Measurements from ENCODE around the gene RPP25L.
"Not testable (repeated sequence)": the region's sequence is repeated elsewhere in the genome, so short reads cannot be mapped to it uniquely, and the experiment has no call there.

RPP25L gene

DNA sequence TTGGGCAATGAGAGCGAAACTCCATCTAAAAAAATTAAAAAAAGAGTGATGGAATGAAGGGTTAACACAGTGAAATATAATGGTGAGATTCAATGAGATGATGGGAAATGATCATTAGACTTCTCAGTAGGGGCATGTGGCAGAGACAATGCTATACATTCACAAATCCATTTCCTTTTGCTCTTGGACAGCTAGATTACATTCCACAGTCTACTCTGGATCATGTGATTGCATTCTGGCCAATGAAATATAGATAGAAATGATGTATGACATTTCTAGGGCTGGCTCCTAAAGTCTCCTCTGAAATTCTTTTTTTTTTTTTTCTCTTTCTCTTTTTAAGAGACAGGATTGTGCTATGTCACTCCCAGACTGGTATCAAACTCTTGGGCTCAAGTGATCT is 30.8 kb upstream of the RPP25L start:
- no peak overlapping the region for H3K9ac ChIP-seq (ENCODE audit: low read length)
- H3K79me2 ChIP-seq (ENCODE audit: control insufficient read depth, insufficient read depth, low read length, poor library complexity) = peaks cover 11% of the 10 kb centered on the region
- no peak overlapping the region for H4K8ac ChIP-seq (ENCODE audit: low read depth, low read length)
- H2BK12ac ChIP-seq (ENCODE audit: low read length) = no peak overlapping the region
- H3K23ac ChIP-seq (ENCODE audit: low read length) = no peak overlapping the region
- H3K18ac ChIP-seq (ENCODE audit: low read length) = no peak overlapping the region
- peaks cover 27% of the 10 kb centered on the region in 2 experiments for H3K4me1 ChIP-seq (ENCODE audit: control insufficient read depth in 1 of 2, insufficient read depth in 2 of 2, low read length in 2 of 2)
- H3K27ac ChIP-seq (ENCODE audit: low read depth, low read length) = no peak overlapping the region
- no peaks in the 10 kb centered on the region for H3K36me3 ChIP-seq (ENCODE audit: control insufficient read depth in 1 of 2, insufficient read depth in 2 of 2, low read length in 2 of 2)
- H3K4ac ChIP-seq (ENCODE audit: low read depth, low read length) = no peak overlapping the region
- no peak overlapping the region for H2AFZ ChIP-seq (ENCODE audit: insufficient read depth, low read length, poor library complexity)
- H3K9me3 ChIP-seq (ENCODE audit: insufficient read depth, low read depth, low read length) = no peaks in the 10 kb centered on the region
- peak in 1 of 2 donors; percentile 24 for DNase-seq
- H3K4me2 ChIP-seq (ENCODE audit: low read length) = no peak overlapping the region
- H2AK5ac ChIP-seq (ENCODE audit: low read length) = no peak overlapping the region
- H2BK5ac ChIP-seq (ENCODE audit: low read depth, low read length, poor library complexity) = no peak overlapping the region
- WGBS (ENCODE audit: extremely low coverage, insufficient coverage, insufficient read length) = no CpG with 5 or more reads among the region's 1 CpG
- H3K14ac ChIP-seq (ENCODE audit: low read length) = no peak overlapping the region
- H3K79me1 ChIP-seq (ENCODE audit: low read length) = peaks cover 14% of the 10 kb centered on the region
- H3K4me3 ChIP-seq (ENCODE audit: low read depth, low read length) = no peak overlapping the region
- H4K91ac ChIP-seq (ENCODE audit: low read depth, low read length) = no peak overlapping the region
- no peak overlapping the region for H4K12ac ChIP-seq (ENCODE audit: low read depth, low read length)
- no peak overlapping the region for H2BK120ac ChIP-seq (ENCODE audit: insufficient read depth, low read length, poor library complexity)
- H3K27me3 ChIP-seq (ENCODE audit: insufficient read depth, low read length) = no peaks in the 10 kb centered on the region

- H3K14ac ChIP-seq (ENCODE audit: low read length); H3K79me1 ChIP-seq (ENCODE audit: low read length); H3K18ac ChIP-seq (ENCODE audit: low read length); H3K79me2 ChIP-seq (ENCODE audit: control insufficient read depth, insufficient read depth, low read length, poor library complexity); DNase-seq; H3K9ac ChIP-seq (ENCODE audit: low read length); H3K23ac ChIP-seq (ENCODE audit: low read length); H2AFZ ChIP-seq (ENCODE audit: insufficient read depth, low read length, poor library complexity); H2BK120ac ChIP-seq (ENCODE audit: insufficient read depth, low read length, poor library complexity); H3K9me3 ChIP-seq (ENCODE audit: insufficient read depth, low read depth, low read length); H3K36me3 ChIP-seq (ENCODE audit: control insufficient read depth in 1 of 2, insufficient read depth in 2 of 2, low read length in 2 of 2); H4K8ac ChIP-seq (ENCODE audit: low read depth, low read length); H3K4ac ChIP-seq (ENCODE audit: low read depth, low read length); H3K4me3 ChIP-seq (ENCODE audit: low read depth, low read length); H3K27me3 ChIP-seq (ENCODE audit: insufficient read depth, low read length); H2AK5ac ChIP-seq (ENCODE audit: low read length); H3K4me2 ChIP-seq (ENCODE audit: low read length); H2BK5ac ChIP-seq (ENCODE audit: low read depth, low read length, poor library complexity); H4K12ac ChIP-seq (ENCODE audit: low read depth, low read length); H2BK12ac ChIP-seq (ENCODE audit: low read length); H4K91ac ChIP-seq (ENCODE audit: low read depth, low read length); H3K27ac ChIP-seq (ENCODE audit: low read depth, low read length): not testable (repeated sequence)
- WGBS (ENCODE audit: extremely low coverage, insufficient coverage, insufficient read length) = no CpG with 5 or more reads among the region's 8 CpGs
- peaks cover 10 to 16% of the 10 kb centered on the region in 2 experiments for H3K4me1 ChIP-seq (ENCODE audit: control insufficient read depth in 1 of 2, insufficient read depth in 2 of 2, low read length in 2 of 2)
These were observed 27.4 kb upstream of the RPP25L start for GRCh38 chr9:34639322-34639721.

DNA sequence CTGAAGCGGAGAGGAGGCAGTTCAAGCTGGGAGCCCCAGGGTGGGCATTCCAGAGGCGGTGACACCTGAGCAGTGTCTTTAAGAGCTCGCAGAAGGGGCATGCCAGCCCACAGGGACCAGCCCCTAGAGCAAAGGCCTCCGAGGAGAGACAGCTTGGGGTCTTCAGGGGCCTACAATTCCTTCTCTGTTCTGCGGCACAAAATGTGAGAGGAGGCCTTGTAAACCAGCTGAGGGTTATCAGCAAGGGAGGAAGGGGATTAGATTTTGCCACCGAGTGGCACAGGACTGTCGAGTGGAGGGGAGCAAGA is 26.2 kb upstream of the RPP25L start:
- Histone ChIP-seq H2BK5ac (ENCODE audit: low read depth, low read length, poor library complexity) (peak overlapping the region; percentile 6), H3K4me1 (ENCODE audit: control insufficient read depth in 1 of 2, insufficient read depth in 2 of 2, low read length in 2 of 2) (peaks cover 10 to 15% of the 10 kb centered on the region in 2 experiments), H3K4ac (ENCODE audit: low read depth, low read length) (no peak overlapping the region), H3K9ac (ENCODE audit: low read length) (peak overlapping the region; percentile 64), H2AK5ac (ENCODE audit: low read length) (no peak overlapping the region), H4K91ac (ENCODE audit: low read depth, low read length) (peak overlapping the region; percentile 50), H2AFZ (ENCODE audit: insufficient read depth, low read length, poor library complexity) (peak overlapping the region; percentile 77), H3K18ac (ENCODE audit: low read length) (peak overlapping the region; percentile 30), H3K4me2 (ENCODE audit: low read length) (peak overlapping the region; percentile 95), H3K14ac (ENCODE audit: low read length) (peak overlapping the region; percentile 48), H2BK120ac (ENCODE audit: insufficient read depth, low read length, poor library complexity) (peak overlapping the region; percentile 23), H4K8ac (ENCODE audit: low read depth, low read length) (peak overlapping the region; percentile 88), H3K4me3 (ENCODE audit: low read depth, low read length) (peak overlapping the region; percentile 85), H3K79me2 (ENCODE audit: control insufficient read depth, insufficient read depth, low read length, poor library complexity) (peaks cover 4% of the 10 kb centered on the region), H3K36me3 (ENCODE audit: control insufficient read depth in 1 of 2, insufficient read depth in 2 of 2, low read length in 2 of 2) (peaks cover 3 to 6% of the 10 kb centered on the region in 2 experiments), H3K27ac (ENCODE audit: low read depth, low read length) (peak overlapping the region; percentile 15), H3K9me3 (ENCODE audit: insufficient read depth, low read depth, low read length) (no peaks in the 10 kb centered on the region), H3K79me1 (ENCODE audit: low read length) (peaks cover 9% of the 10 kb centered on the region), H3K27me3 (ENCODE audit: insufficient read depth, low read length) (no peaks in the 10 kb centered on the region), H3K23ac (ENCODE audit: low read length) (no peak overlapping the region), H4K12ac (ENCODE audit: low read depth, low read length) (peak overlapping the region; percentile 9), H2BK12ac (ENCODE audit: low read length) (no peak overlapping the region)
- no CpG with 5 or more reads among the region's 7 CpGs for WGBS (ENCODE audit: extremely low coverage, insufficient coverage, insufficient read length)
- DNase-seq = no peak

DNA sequence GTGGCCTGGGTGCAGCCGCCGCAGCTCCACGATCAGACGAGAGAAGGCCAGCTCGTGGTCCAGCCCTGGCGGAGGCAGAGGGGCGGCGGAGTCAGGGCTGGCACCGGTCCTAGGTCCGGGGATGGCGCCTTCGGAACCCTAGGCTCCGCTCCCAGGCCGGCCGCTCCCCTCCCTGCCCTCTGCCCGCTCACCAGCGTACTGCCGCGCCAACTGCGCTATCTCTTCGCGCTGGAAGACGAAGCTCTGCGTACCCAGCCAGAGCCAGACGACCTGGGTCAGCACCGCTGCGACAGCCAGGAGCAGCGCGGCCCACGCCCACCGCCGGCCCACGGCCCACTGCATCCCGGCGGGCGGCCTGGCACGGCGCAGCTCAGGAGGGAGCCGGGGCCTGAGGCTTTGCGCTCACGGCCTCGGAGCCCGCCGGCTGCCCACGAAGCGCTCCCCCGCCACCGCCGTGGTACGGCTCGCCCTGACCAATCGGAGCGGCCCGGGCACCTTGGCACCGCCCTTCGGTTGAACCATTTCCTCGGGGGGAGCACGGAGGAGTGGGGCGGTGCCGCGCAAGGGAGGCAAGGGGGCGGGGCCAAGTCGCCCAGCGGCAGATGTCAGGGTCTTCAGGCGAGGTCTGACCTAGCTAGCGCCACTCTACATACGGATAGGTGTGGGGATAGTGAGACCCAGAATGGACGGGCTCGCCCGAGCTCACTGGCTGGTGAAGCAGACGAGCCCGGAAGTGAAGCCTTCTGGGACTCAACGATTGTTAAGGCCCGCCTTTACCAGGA is 25.6 kb upstream of the RPP25L start, which contains the start of gene SIGMAR1:
SIGMAR1 (minus strand) TSS at position 432 of the 782 bp plus-strand sequence; CDS start at position 342, 90 bp downstream.
- H2BK5ac ChIP-seq (ENCODE audit: low read depth, low read length, poor library complexity) = peak within 1 kb of the TSS; percentile 9
- H3K36me3 ChIP-seq (ENCODE audit: control insufficient read depth in 1 of 2, insufficient read depth in 2 of 2, low read length in 2 of 2) = peaks cover 3 to 6% of the 10 kb centered on the region in 2 experiments
- WGBS (ENCODE audit: extremely low coverage, insufficient coverage, insufficient read length) = no CpG with 5 or more reads among the region's 74 CpGs
- peak within 1 kb of the TSS; percentile 88 for H4K8ac ChIP-seq (ENCODE audit: low read depth, low read length)
- H3K9me3 ChIP-seq (ENCODE audit: insufficient read depth, low read depth, low read length) = no peaks in the 10 kb centered on the region
- peak within 1 kb of the TSS; percentile 77 for H2AFZ ChIP-seq (ENCODE audit: insufficient read depth, low read length, poor library complexity)
- peak within 1 kb of the TSS; percentile 38 for H4K12ac ChIP-seq (ENCODE audit: low read depth, low read length)
- peak within 1 kb of the TSS; percentile 65 for H3K18ac ChIP-seq (ENCODE audit: low read length)
- DNase-seq = peak; percentile 81 to 95
- H3K4me1 ChIP-seq (ENCODE audit: control insufficient read depth in 1 of 2, insufficient read depth in 2 of 2, low read length in 2 of 2) = peaks cover 10 to 15% of the 10 kb centered on the region in 2 experiments
- H3K79me1 ChIP-seq (ENCODE audit: low read length) = peaks cover 9% of the 10 kb centered on the region
- peaks cover 4% of the 10 kb centered on the region for H3K79me2 ChIP-seq (ENCODE audit: control insufficient read depth, insufficient read depth, low read length, poor library complexity)
- H3K27ac ChIP-seq (ENCODE audit: low read depth, low read length) = peak within 1 kb of the TSS; percentile 15
- peak within 1 kb of the TSS; percentile 48 for H2BK120ac ChIP-seq (ENCODE audit: insufficient read depth, low read length, poor library complexity)
- H4K91ac ChIP-seq (ENCODE audit: low read depth, low read length) = peak within 1 kb of the TSS; percentile 50
- no peaks in the 10 kb centered on the region for H3K27me3 ChIP-seq (ENCODE audit: insufficient read depth, low read length)
- H3K9ac ChIP-seq (ENCODE audit: low read length) = peak within 1 kb of the TSS; percentile 88
- H3K4me3 ChIP-seq (ENCODE audit: low read depth, low read length) = peak within 1 kb of the TSS; percentile 85
- peak within 1 kb of the TSS; percentile 20 for H2BK12ac ChIP-seq (ENCODE audit: low read length)
- H3K4ac ChIP-seq (ENCODE audit: low read depth, low read length) = peak within 1 kb of the TSS; percentile 25
- H3K14ac ChIP-seq (ENCODE audit: low read length) = peak within 1 kb of the TSS; percentile 70
- no peak within 1 kb of the TSS for H3K23ac ChIP-seq (ENCODE audit: low read length)
- H3K4me2 ChIP-seq (ENCODE audit: low read length) = peak within 1 kb of the TSS; percentile 95
- no peak within 1 kb of the TSS for H2AK5ac ChIP-seq (ENCODE audit: low read length)

All from trophoblast cell (in vitro differentiated cells and primary cell).